NK-92 (cell line): ENCODE data around the gene UBL4B.

ENCODE experiments used
- DNase-seq: peaks from one replicate; lab custom pipeline; 2025; ENCODE audit not compliant: unreplicated experiment; lab: John Stamatoyannopoulos, UW

The UBL4B gene

GRCh38 chr1:110112656-110113055, 413 bp downstream of the UBL4B start:
- DNase-seq: no peak

GRCh38 chr1:110113551-110113950, 1.3 kb downstream of the UBL4B start:
- no peak for DNase-seq

- DNase-seq: no peak
Measured at GRCh38 chr1:110114173-110114572, 1.9 kb downstream of the UBL4B start.

GRCh38 chr1:110114784-110115183, 2.5 kb downstream of the UBL4B start:
- no peak for DNase-seq

GRCh38 chr1:110118636-110119396, 6.6 kb downstream of the UBL4B start:
- DNase-seq: no peak

- DNase-seq: no peak
Measured at GRCh38 chr1:110119843-110120242, 7.6 kb downstream of the UBL4B start.

GRCh38 chr1:110120960-110121561, 8.8 kb downstream of the UBL4B start:
- DNase-seq: no peak

GRCh38 chr1:110123224-110123623, 11.0 kb downstream of the UBL4B start:
- DNase-seq: no peak

GRCh38 chr1:110125810-110126209, 13.6 kb downstream of the UBL4B start:
- DNase-seq: no peak

- no peak for DNase-seq
Measured at GRCh38 chr1:110130113-110130591, 17.9 kb downstream of the UBL4B start.

- no peak for DNase-seq
Measured at GRCh38 chr1:110130989-110131388, 18.7 kb downstream of the UBL4B start.

GRCh38 chr1:110132682-110133081, 20.4 kb downstream of the UBL4B start:
- no peak for DNase-seq

- no peak for DNase-seq
Measured at GRCh38 chr1:110133436-110133835, 21.2 kb downstream of the UBL4B start.

GRCh38 chr1:110134050-110134595, 21.9 kb downstream of the UBL4B start:
- no peak for DNase-seq

GRCh38 chr1:110135246-110135645, 23.0 kb downstream of the UBL4B start:
- no peak for DNase-seq

- DNase-seq: no peak
Measured at GRCh38 chr1:110135666-110136065, 23.4 kb downstream of the UBL4B start.

- DNase-seq: no peak
Measured at GRCh38 chr1:110136911-110137310, 24.7 kb downstream of the UBL4B start.

GRCh38 chr1:110138956-110139355, 26.7 kb downstream of the UBL4B start:
- DNase-seq: no peak

- DNase-seq: no peak
Measured at GRCh38 chr1:110144366-110144765, 32.1 kb downstream of the UBL4B start.

GRCh38 chr1:110148961-110149360, 36.7 kb downstream of the UBL4B start:
- no peak for DNase-seq

- DNase-seq: no peak
Measured at GRCh38 chr1:110150330-110151174, 38.3 kb downstream of the UBL4B start, which contains the start of gene SLC6A17. Gene SLC6A17, plus strand, starts transcription at chr1:110150494. Its CDS starts 16,436 bp downstream, at chr1:110166930.
